Stimulated activated CD8-positive, alpha-beta memory T cell treated with anti-CD3 and anti-CD28 coated beads, Interleukin-7, amount 100 ng/mL, for 4 hours (primary cell): ENCODE data around the gene MDN1.
"Not testable (repeated sequence)": the region's sequence is repeated elsewhere in the genome, so short reads cannot be mapped to it uniquely, and the experiment has no call there.

Source experiments
- DNase-seq, 2 donors: peaks; one replicate each; pipeline ENCODE4 v3.0.0-alpha.2; 2020; ENCODE audit warnings: low read depth in 2 of 2

Gene MDN1

DNA sequence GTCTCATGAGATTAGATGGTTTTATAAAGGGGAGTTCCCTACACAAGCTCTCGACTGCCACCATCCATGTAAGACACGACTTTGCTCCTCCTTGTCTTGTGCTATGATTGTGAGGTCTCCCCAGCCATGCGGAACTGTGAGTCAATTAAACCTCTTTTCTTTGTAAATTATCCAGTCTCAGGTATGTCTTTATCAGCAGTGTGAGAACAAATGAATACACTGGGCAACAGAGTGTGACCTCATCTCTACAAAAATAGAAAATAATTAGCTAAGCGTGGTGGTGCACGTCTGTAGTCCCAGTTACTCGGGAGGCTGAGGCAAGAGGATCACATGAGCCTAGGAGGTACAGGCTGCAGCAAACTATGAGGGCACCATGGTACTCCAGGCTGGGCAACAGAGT, 51.3 kb downstream of the MDN1 start:
- no peak for DNase-seq

DNA sequence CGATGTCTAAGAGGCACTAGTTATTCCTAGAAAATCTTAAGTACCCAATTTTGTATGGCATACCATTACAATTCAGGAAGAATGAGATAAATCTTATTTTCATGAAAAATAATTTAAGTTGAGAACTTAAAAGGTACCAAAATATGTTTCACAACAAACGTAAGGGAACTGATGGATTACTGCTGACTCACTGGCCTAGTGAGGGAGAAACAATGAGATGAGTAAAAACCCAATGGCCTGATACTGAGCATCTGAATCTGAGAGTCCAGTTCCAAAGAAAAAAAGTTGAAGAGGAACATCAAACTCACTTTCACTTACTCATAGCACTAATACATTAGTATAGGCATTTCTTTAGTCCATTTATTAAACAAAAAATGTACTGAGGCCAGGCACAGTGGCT, 56.0 kb downstream of the MDN1 start:
- DNase-seq: no peak

DNA sequence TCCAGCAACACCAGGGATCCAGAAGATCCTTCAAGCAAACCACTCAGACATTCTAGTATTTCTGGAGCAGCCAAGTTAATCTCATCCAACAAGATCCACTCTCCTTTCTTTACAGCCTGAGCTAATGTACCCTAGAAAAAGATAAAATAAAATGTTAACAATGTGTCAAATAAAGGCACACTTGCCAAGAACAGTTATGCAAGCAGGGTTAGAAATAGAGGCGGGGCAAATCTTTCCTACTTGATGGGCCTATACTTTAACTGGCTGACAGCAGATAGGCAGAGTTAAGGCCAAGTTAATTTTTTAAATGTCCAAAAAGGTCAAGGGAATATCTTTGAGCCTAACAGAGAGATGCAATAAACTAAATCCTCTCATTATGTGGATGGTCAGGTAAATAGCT, 60.8 kb downstream of the MDN1 start:
- no peak for DNase-seq

DNA sequence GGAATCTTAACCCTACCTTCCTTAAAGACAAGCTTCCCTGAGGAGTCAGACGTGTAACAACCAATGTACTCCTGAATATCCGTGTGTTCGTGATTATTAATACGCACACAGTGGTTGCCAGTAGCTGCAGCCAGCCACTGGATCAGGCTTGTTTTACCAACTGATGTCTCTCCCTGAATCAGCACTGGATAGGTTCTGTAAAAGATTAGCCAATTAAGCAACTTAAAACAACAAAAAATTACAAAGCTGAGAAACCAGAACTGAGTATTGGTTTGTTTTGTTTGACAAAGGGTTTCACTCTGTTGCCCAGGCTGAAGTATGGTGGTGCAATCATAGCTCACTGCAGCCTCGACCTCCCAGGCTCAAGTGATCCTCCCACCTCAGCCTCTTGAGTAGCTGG, 69.3 kb downstream of the MDN1 start:
- no peak for DNase-seq

DNA sequence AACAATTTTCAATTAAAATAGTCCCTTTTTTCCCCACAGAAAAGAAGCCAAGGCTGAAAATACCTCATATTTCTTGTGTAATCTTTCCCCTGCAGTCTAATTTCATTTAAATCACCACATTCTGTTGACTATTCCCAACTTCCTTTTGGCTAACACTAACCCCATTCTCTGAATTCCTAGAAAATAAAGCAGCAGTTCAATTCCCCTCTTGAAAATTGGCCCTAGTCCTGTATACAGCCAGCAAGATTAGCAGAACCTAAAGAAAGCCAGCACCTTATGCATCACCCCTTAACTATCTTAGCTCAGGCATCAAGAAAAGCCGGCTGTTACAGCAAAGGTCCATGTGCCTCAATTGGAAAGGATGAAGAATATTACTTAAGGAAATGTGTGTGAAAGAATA, 69.7 kb downstream of the MDN1 start:
- no peak for DNase-seq

DNA sequence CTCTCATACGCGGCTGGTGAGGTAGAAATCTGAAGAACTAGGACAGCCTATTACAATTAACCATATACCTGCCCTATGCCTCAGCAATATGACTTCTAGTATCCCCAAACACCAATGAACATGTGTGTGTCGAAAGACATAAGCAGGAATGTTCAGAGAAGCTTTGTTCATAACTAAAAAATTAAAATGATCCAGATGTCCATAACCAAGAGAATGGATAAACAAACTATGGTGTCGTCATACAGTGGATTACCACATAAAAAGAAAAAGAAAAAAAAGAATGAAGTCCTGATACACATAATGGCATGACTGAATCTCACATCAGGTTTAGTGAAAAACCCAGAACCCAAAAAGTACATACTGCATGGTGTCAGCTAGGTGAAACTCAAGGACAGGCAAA, 73.9 kb downstream of the MDN1 start:
- no peak for DNase-seq

DNA sequence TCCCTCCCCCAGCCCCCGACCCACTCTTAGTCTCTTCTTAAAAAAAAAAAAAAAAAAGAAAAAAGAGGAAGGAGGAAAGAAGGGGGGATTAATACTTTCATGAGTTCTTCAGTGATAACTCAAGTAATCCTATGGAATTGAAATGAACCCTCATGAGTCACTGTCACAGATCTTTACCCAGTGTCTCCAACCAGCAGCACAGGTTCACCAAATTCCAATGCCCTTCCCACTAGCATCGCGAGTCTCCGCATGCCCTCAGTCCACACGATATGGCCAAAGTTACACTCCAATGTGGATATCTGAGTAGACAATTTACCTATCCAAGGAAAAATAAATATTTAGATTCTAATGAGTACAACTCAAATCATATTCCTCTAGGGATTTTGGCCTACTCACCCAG, 74.5 kb downstream of the MDN1 start:
- DNase-seq: no peak

DNA sequence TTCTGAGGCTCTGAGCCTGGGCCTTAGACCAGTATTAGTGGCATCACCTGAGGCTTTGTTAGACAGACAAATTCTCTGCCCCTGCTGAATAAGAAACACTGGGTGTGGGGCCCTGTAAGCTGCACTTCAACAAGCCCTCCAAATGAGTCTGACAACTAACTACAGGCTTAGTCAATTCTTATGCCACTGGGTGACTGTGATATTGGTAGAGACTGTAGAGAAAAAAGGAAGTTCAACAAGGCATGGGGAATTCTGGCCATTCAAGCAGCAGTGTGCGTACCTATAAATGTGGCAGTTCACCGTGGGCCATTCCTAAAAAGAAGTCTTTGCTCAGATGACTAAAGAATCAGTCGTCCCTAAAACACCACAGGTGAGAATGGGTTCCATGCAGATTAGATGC, 82.7 kb downstream of the MDN1 start:
- no peak for DNase-seq

DNA sequence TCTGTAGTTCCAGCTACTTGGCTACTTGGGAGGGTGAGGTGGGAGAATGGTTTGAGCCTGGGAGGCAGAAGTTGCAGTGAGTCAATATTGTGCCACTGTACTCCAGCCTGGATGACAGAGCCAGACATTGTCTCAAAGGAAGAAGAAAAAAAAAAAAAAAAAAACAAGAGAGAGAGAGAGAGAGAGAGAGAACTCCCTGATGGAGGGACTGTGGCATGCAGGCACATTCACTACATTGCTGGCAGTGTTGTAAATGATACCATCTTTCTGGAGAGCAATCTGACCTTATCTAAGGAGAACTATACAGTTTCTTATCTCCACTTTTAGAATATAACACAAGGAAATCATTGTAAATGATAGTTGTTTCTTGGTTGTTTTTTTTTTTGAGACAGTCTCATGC, 85.1 kb downstream of the MDN1 start:
- DNase-seq: no peak

DNA sequence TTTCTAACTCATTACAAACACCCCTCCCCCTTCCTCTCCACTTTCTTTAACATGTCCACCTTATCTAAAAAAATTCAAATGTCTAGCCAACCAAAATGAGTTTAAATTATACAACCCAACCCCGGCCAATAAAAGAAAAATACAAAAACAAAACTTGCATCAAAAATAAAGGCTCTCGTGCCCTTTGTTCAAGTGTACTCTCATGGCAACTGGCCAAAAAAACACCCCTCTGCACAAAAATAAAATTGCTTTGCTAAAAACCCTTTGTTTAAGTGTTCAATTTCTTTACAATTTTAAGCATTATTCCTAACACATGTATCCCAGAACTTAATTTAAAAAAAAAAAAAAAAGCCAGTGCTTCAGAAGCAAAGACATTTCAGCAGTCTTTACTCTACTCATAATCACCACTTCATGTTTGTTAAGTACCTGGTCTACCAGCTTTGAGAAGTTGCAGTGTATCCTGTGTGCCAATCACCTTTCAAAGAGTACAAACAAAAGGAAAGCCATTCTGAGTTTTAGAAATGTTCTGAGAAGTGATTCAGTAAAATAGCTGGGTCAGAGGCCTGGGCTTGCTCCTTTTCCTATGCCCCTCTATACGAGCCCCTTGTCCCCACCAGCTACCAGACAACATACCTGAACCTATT, 87.5 kb downstream of the MDN1 start:
- no peak for DNase-seq

DNA sequence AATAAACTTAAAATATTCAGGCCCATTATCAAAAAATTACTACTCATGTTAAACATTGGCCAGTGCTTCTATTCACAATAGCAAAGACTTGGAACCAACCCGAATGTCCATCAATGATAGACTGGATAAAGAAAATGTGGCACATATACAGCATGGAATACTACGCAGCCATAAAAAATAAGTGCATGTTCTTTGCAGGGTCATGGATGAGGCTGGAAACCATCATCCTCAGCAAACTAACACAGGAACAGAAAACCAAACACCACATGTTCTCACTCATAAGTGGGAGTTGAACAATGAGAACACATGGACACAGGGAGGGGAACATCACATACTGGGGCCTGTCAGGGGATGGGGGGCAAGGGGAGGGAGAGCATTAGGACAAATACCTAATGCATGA, 88.3 kb downstream of the MDN1 start:
- DNase-seq: not testable (repeated sequence)

DNA sequence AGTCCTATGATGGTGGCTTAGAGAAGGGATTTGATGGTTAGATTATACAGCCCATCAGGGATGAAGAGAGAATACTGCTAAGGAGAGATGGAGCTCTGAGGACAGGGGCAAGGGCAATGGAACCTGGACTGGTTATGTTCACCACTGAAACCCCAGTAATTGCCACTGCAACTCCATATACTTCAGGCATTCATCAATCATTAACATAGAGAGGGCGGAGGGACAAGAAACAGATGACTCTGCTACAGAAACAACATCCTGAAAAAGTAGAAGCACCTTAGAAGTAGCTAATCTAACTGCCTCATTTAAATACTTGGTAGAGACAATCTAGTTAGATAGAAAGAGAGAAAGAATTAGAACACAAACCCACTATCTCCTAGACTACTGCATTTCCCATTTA, 89.8 kb downstream of the MDN1 start:
- no peak for DNase-seq

DNA sequence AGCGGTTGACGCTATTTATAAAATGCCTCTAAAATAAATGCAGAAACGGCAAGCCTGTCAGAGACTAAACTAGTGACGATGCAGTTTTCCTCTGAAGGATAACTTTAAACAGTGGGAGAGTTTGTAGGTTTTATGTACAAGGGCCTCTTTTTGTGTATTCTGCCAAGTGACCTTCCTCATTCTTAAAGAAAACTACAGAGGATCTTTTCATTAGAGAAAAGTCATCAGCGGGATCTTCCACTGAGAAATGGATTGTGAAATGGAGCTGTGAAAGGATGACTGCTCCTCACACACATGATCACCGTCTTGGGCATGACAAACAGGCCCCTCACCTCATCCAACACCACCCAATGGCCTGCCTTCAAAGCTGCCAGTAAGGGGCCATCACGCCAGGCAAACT, 92.1 kb downstream of the MDN1 start:
- DNase-seq: no peak

DNA sequence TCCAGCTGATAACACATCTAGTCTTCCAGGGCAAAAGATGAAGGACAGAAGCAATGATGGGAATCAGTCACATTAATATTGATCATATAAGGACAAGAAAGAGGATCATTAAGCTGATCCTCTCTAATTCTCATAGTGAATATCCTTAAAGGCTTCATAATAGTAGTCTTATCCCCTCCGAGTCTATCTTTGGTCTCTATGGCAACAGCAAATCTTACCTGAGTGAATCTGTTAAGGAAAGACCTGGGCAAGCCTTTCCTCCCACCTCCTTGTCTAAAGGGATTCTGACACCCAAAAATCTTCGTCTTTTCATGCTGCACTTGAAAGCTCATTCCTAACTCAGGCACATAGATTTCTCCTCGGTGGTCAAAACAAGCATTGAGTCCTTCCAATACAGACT, 94.6 kb downstream of the MDN1 start:
- DNase-seq: no peak

DNA sequence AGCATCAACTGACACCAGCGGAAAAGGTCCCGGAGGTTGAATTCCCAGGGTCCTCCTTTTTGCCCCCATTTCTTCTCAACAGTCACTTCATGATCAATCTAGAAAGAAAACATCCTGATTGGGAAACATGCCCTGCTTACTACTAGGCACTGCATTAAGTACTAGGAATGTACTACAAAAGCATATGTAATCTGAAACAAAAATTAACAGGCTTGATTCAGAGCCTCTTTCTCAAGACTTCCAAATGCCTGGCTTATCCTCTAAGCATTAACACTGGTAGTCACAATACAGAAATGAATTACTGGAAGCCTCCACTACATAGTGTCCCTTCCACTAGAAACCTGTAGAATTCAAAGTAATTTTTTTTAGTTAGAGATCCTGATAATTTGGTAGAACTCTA, 96.5 kb downstream of the MDN1 start:
- no peak for DNase-seq

DNA sequence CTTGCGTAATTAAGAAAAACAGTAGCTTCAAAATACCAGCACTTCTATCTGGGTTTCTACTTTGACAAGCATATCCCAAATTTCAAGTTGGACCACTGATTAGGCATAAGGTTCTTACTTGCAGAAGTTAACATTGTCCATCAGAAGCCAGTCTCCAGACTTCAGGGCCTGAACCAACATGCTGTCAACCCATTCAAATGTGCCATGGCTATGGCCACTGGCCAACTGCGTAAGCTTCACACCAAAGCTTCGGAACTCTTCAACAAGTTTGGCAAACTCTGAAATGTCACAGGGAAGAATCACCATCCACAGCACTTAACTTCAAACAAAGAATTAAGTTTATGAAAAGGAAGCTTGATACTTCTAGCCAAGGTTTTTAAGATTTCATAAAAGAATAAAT, 103.1 kb downstream of the MDN1 start:
- no peak for DNase-seq

DNA sequence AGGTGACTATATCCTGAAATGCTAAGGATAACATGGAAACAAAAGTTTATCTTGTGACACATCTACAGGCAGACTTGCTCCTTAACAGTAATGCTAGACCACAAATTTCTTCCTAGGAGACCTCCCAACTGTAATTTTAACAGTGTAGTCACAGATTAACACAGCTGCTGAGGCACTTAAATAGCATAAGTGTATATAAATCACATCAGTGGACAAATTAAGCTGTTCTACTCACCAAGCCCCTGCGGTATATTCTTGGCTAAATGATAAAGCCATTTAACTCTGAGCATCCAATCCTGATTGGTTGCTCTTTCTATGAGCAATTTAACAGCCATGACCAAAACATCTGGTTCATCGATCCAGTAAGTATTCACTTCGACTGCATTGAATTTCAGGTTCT, 107.8 kb downstream of the MDN1 start:
- DNase-seq: no peak

DNA sequence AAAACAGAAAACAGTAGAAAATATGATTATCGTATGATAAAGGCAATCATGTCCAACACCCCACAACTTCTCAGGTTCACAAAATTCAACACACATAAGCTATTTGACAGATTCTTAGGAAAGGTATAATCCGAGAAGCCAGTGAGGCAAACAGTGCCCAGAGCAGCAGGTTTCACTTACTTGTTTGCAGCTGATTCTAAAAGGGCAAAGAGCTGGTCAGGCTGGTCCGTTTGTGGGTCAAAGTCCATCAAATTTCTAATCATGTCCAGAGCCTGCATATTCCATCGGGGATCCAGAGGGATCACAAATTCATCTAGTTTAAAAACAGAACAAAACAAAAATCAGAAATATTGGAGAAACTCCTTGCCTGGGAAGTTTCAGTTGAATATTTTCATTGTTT, 111.3 kb downstream of the MDN1 start:
- DNase-seq: no peak

DNA sequence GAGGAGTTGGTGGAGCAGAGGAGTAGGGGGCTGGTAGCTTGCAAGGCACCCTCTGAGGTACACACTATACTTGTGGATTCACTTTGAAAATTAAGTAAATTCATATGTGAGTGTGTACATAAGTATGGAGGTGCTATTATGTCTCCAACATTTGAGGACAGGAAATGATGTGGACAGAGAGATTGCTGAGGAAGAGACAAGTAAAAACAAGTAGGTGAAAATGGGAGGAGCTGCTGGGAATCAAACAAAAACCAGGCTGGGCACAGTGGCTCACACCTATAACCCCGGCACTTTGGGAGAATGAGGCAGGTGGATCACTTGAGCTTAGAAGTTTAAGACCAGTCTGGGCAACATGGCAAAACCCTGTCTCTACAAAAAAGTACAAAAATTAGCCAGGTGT, 111.8 kb downstream of the MDN1 start:
- no peak for DNase-seq

DNA sequence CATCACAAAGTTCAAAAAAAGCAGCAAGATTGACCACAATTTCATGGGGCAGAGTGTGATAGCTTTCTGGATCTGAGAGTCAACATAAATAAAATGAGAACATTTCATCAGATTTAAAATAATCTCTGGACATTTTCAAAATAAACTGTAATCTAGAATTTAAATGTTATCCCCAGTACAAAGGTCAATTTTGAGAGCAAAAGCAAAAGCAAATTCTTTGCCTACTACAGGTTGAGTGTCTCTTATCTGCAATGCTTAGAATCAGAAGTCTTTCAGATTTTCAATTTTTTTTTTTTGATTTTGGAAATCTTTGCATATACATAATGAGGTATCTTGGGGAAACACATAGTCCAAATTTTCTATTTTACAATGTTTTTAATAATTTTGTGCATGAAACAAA, 113.5 kb downstream of the MDN1 start:
- DNase-seq: no peak

DNA sequence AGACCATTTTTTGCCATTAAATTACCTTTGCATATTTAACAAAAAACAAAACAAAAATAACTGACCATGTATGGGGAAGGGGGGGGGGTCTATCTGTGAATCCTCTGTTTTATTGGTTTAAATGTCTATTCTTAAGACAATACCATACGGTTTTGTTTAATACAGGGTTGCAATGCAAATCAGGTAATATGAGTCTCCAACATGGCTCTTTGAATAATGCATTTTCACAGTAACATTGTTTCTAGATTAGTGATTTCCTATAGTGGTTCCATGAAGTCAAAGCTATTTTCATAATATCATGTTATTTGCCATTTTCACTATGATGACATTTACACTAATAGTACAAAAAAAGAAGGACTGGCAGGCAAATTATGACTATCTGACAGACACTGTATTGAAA, 116.3 kb downstream of the MDN1 start:
- no peak for DNase-seq

DNA sequence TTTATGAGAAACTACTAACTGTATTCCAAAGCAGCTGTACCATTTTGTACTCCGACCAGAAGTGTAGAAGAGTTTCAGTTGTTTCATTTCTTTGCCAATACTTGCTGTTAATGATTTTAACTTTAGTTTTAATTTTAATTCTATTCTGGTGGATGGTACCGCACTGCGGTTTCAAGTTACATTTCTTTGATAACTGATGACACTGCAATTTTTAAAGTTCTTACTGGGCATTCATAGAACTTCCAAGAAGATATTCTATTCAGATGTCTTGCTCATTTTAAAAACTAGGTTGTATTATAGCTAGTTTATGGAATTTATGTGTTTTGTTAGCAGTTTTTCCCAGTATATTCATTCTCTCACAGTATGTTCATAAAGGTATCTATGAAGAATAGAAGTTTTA, 117.2 kb downstream of the MDN1 start:
- DNase-seq: no peak

DNA sequence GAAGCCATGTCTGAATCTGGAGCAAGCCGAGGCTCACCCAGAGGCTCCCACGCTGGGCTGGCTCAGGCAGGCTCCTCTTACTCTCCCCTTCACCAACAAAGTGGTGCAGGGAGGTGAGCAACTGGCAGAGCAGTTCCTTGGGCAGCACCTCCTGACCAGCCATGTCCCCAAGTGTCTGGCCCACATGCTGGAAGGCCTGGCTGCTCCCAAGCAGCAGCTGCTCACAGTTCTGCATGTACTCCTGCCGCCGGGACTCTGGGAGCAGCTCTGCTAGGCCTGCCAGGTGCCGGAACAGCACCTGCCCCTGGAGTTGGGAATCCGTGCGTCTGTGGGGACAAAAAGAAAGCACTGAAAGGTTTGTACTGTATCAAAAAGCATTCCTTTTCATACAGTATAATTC, 123.9 kb downstream of the MDN1 start:
- DNase-seq: no peak

DNA sequence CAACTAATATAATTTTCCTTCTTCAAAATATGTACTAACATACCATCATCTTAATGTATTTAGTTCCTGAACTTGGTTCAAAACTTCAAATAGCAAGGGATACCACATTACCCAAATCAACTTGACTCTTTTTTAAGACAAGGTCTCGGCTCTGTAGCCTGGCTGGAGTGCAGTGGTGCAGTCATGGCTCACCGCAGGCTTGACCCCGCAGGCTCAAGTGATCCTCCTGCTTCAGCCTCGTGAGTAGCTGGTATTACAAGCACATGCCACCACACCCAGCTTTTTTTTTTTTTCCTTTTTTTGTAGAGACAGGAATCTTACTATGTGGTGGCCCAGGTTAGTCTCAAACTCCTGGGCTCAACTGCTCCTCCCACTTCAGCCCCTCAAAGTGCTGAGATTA, 125.2 kb downstream of the MDN1 start:
- no peak for DNase-seq

DNA sequence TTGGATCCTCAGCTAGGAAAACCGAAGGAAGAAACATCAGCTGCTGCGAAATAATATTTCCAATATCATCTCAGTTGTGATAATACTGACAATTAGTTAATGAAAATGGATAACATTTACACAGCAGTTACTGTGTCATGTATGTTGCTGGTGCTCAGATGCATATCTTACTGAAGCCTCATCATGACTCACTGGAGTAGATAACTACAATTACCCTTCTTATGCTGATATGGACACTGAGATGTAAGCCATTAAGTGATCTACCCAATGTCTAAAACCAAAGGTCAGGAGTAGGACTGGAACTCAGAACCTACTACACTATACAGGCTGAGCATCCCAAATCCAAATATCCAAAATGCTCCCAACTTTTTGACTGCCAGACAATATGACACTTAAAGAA, 126.4 kb downstream of the MDN1 start:
- no peak for DNase-seq
